ENCODE data around the gene PCGF3.

PCGF3 gene

GRCh38 chr4:784401-785331 lies 79.0 kb downstream of the PCGF3 start:
- TF ChIP-seq CTCF (conservative IDR thresholded peaks at IDR 0.05; ENCODE audit: low read depth, low read length): no peak
- no peaks in the 10 kb centered on the region for H3K4me1 ChIP-seq (ENCODE audit: low read depth, poor library complexity, severe bottlenecking)
- no peak overlapping the region for H3K27ac ChIP-seq
- peaks cover 19% of the 10 kb centered on the region; the same call in 1 of the 2 replicates for H3K79me2 ChIP-seq (ENCODE audit: insufficient read depth, low read depth)
- no peak overlapping the region for H3K4me3 ChIP-seq (IDR thresholded peaks at IDR 0.05; ENCODE audit: insufficient read depth, low read depth, low read length)
- H2AFZ ChIP-seq (ENCODE audit: low read depth): no peak overlapping the region
- no peaks in the 10 kb centered on the region for H3K36me3 ChIP-seq (ENCODE audit: insufficient read depth)
- no peaks in the 10 kb centered on the region for H3K27me3 ChIP-seq (ENCODE audit: insufficient read depth, low read depth)
- no peak overlapping the region for H3K9ac ChIP-seq
- H3K4me2 ChIP-seq: no peak overlapping the region
- no peaks in the 10 kb centered on the region for H4K20me1 ChIP-seq (ENCODE audit: insufficient read depth)

GRCh38 chr4:785332-786073 lies 79.9 kb downstream of the PCGF3 start:
- no peak overlapping the region for H3K4me2 ChIP-seq

GRCh38 chr4:786074-786741 lies 80.6 kb downstream of the PCGF3 start:
- TF ChIP-seq CTCF (conservative IDR thresholded peaks at IDR 0.05; ENCODE audit: low read depth, low read length): no peak
- Histone ChIP-seq H3K9ac (no peak overlapping the region), H4K20me1 (ENCODE audit: insufficient read depth) (no peaks in the 10 kb centered on the region), H3K4me1 (ENCODE audit: low read depth, poor library complexity, severe bottlenecking) (no peaks in the 10 kb centered on the region), H3K4me3 (IDR thresholded peaks at IDR 0.05; ENCODE audit: insufficient read depth, low read depth, low read length) (no peak overlapping the region), H3K4me2 (no peak overlapping the region), H3K79me2 (ENCODE audit: insufficient read depth, low read depth) (peaks cover 4% of the 10 kb centered on the region; the same call in 1 of the 2 replicates), H3K36me3 (ENCODE audit: insufficient read depth) (no peaks in the 10 kb centered on the region), H2AFZ (ENCODE audit: low read depth) (no peak overlapping the region), H3K27ac (no peak overlapping the region), H3K27me3 (ENCODE audit: insufficient read depth, low read depth) (no peaks in the 10 kb centered on the region)

More at GRCh38 chr4:785332-786073, 79.9 kb downstream of the PCGF3 start:
- peaks cover 11% of the 10 kb centered on the region; the same call in 1 of the 2 replicates for H3K79me2 ChIP-seq (ENCODE audit: insufficient read depth, low read depth)
- H3K4me3 ChIP-seq (IDR thresholded peaks at IDR 0.05; ENCODE audit: insufficient read depth, low read depth, low read length): no peak overlapping the region
- no peak overlapping the region for H3K9ac ChIP-seq
- H2AFZ ChIP-seq (ENCODE audit: low read depth): no peak overlapping the region
- no peaks in the 10 kb centered on the region for H3K36me3 ChIP-seq (ENCODE audit: insufficient read depth)
- no peaks in the 10 kb centered on the region for H3K27me3 ChIP-seq (ENCODE audit: insufficient read depth, low read depth)
- no peak for TF ChIP-seq CTCF (conservative IDR thresholded peaks at IDR 0.05; ENCODE audit: low read depth, low read length)
- H4K20me1 ChIP-seq (ENCODE audit: insufficient read depth): no peaks in the 10 kb centered on the region
- no peaks in the 10 kb centered on the region for H3K4me1 ChIP-seq (ENCODE audit: low read depth, poor library complexity, severe bottlenecking)
- no peak overlapping the region for H3K27ac ChIP-seq

- H3K4me1 ChIP-seq (ENCODE audit: low read depth, poor library complexity, severe bottlenecking): no peaks in the 10 kb centered on the region
- H2AFZ ChIP-seq (ENCODE audit: low read depth): no peak overlapping the region
- no peak overlapping the region for H3K4me3 ChIP-seq (IDR thresholded peaks at IDR 0.05; ENCODE audit: insufficient read depth, low read depth, low read length)
- H3K79me2 ChIP-seq (ENCODE audit: insufficient read depth, low read depth): no peaks in the 10 kb centered on the region
- H3K4me2 ChIP-seq: no peak overlapping the region
- no peak overlapping the region for H3K27ac ChIP-seq
- TF ChIP-seq CTCF (conservative IDR thresholded peaks at IDR 0.05; ENCODE audit: low read depth, low read length): no peak
- no peak overlapping the region for H3K9ac ChIP-seq
- H4K20me1 ChIP-seq (ENCODE audit: insufficient read depth): no peaks in the 10 kb centered on the region
- H3K36me3 ChIP-seq (ENCODE audit: insufficient read depth): no peaks in the 10 kb centered on the region
- H3K27me3 ChIP-seq (ENCODE audit: insufficient read depth, low read depth): no peaks in the 10 kb centered on the region
Observed at GRCh38 chr4:786861-787300, 81.2 kb downstream of the PCGF3 start.

Data from KMS-11 (cell line).